ENCODE results near the gene NHERF1. TPM values are rescaled to one million over a fixed set of nuclear protein-coding genes. Genes with fewer than 3 reads are reported as not detected.

Gene NHERF1
- total RNA-seq, 2 donors from 2014 or later: 20.2 to 30.9 TPM

- no peak for DNase-seq (ENCODE audit: low spot score)
- Histone ChIP-seq H3K9me3 (no peaks in the 10 kb centered on the region), H3K4me3 (no peak overlapping the region), H3K36me3 (no peaks in the 10 kb centered on the region), H3K27me3 (no peaks in the 10 kb centered on the region), H3K4me1 (peaks cover 0 to 54% of the 10 kb centered on the region in 2 donors), H3K27ac (no peak overlapping the region)
- no peak for TF ChIP-seq CTCF (IDR thresholded peaks at IDR 0.05)
These were observed 8.5 kb downstream of the NHERF1 start for GRCh38 chr17:74756891-74757290.

GRCh38 chr17:74757502-74757901, 9.1 kb downstream of the NHERF1 start:
- no peak for DNase-seq (ENCODE audit: low spot score)
- no peaks in the 10 kb centered on the region for H3K9me3 ChIP-seq
- peak overlapping the region; percentile 40 to 43 for H3K27ac ChIP-seq
- H3K4me3 ChIP-seq: no peak overlapping the region
- H3K27me3 ChIP-seq: no peaks in the 10 kb centered on the region
- H3K36me3 ChIP-seq: no peaks in the 10 kb centered on the region
- no peak for TF ChIP-seq CTCF (IDR thresholded peaks at IDR 0.05)
- peaks cover 0 to 58% of the 10 kb centered on the region in 2 donors for H3K4me1 ChIP-seq

GRCh38 chr17:74757931-74758847, 9.8 kb downstream of the NHERF1 start:
- H3K4me1 ChIP-seq: peaks cover 0 to 64% of the 10 kb centered on the region in 2 donors
- peak overlapping the region in 1 of 2 donors; percentile 19 for H3K4me3 ChIP-seq
- H3K36me3 ChIP-seq: no peaks in the 10 kb centered on the region
- H3K9me3 ChIP-seq: no peaks in the 10 kb centered on the region
- H3K27me3 ChIP-seq: no peaks in the 10 kb centered on the region
- no peak for TF ChIP-seq CTCF (IDR thresholded peaks at IDR 0.05)
- H3K27ac ChIP-seq: peak overlapping the region; percentile 40 to 43
- no peak for DNase-seq (ENCODE audit: low spot score)

GRCh38 chr17:74758848-74759168, 10.4 kb downstream of the NHERF1 start:
- H3K4me1 ChIP-seq: peaks cover 0 to 70% of the 10 kb centered on the region in 2 donors
- H3K27ac ChIP-seq: peak overlapping the region in 1 of 2 donors; percentile 40
- no peak overlapping the region for H3K4me3 ChIP-seq
- DNase-seq (ENCODE audit: low spot score): no peak
- H3K9me3 ChIP-seq: no peaks in the 10 kb centered on the region
- no peaks in the 10 kb centered on the region for H3K36me3 ChIP-seq
- no peaks in the 10 kb centered on the region for H3K27me3 ChIP-seq
- no peak for TF ChIP-seq CTCF (IDR thresholded peaks at IDR 0.05)

GRCh38 chr17:74759243-74759801, 10.9 kb downstream of the NHERF1 start:
- no peaks in the 10 kb centered on the region for H3K36me3 ChIP-seq
- H3K4me3 ChIP-seq: no peak overlapping the region
- DNase-seq (ENCODE audit: low spot score): no peak
- no peak overlapping the region for H3K27ac ChIP-seq
- no peaks in the 10 kb centered on the region for H3K27me3 ChIP-seq
- no peak for TF ChIP-seq CTCF (IDR thresholded peaks at IDR 0.05)
- H3K4me1 ChIP-seq: peaks cover 0 to 71% of the 10 kb centered on the region in 2 donors
- H3K9me3 ChIP-seq: no peaks in the 10 kb centered on the region

Data from right atrium auricular region (tissue), 2 donors.